Measurements from ENCODE around the gene NRDE2.
A peak's percentile ranks its signal among the peaks of the same experiment; 100 is the strongest.
"Not testable (repeated sequence)": the region's sequence is repeated elsewhere in the genome, so short reads cannot be mapped to it uniquely, and the experiment has no call there.

NRDE2 gene

GRCh38 chr14:90342327-90342726, 10.6 kb upstream of the NRDE2 start:
- DNase-seq = no peak

GRCh38 chr14:90341784-90342183, 10.0 kb upstream of the NRDE2 start:
- DNase-seq = no peak

- DNase-seq = not testable (repeated sequence)
These were observed 9.5 kb upstream of the NRDE2 start for GRCh38 chr14:90341232-90341631.

- no peak for DNase-seq
These were observed 5.2 kb upstream of the NRDE2 start for GRCh38 chr14:90336985-90337384.

- DNase-seq = no peak
These were observed 4.7 kb upstream of the NRDE2 start for GRCh38 chr14:90336401-90336800.

- DNase-seq = no peak
These were observed 487 bp upstream of the NRDE2 start for GRCh38 chr14:90332271-90332584.

GRCh38 chr14:90330203-90331196, 1.2 kb downstream of the NRDE2 start:
- DNase-seq = no peak

- no peak for DNase-seq
These were observed 9.8 kb downstream of the NRDE2 start for GRCh38 chr14:90321891-90322290.

GRCh38 chr14:90319634-90320541, 11.9 kb downstream of the NRDE2 start:
- DNase-seq = no peak

GRCh38 chr14:90319173-90319572, 12.6 kb downstream of the NRDE2 start:
- no peak for DNase-seq

- DNase-seq = no peak
These were observed 13.7 kb downstream of the NRDE2 start for GRCh38 chr14:90318016-90318415.

GRCh38 chr14:90317286-90317685, 14.5 kb downstream of the NRDE2 start:
- no peak for DNase-seq

- no peak for DNase-seq
These were observed 23.2 kb downstream of the NRDE2 start for GRCh38 chr14:90308561-90308960.

- DNase-seq = no peak
These were observed 26.6 kb downstream of the NRDE2 start for GRCh38 chr14:90305176-90305601.

GRCh38 chr14:90304502-90304901, 27.2 kb downstream of the NRDE2 start:
- no peak for DNase-seq

- no peak for DNase-seq
These were observed 28.3 kb downstream of the NRDE2 start for GRCh38 chr14:90303473-90303872.

- DNase-seq = no peak
These were observed 29.0 kb downstream of the NRDE2 start for GRCh38 chr14:90302529-90303303.

- DNase-seq = peak; percentile 41
These were observed 30.1 kb downstream of the NRDE2 start for GRCh38 chr14:90301668-90302090.

- no peak for DNase-seq
These were observed 30.6 kb downstream of the NRDE2 start for GRCh38 chr14:90301122-90301521.

- DNase-seq = no peak
These were observed 31.1 kb downstream of the NRDE2 start for GRCh38 chr14:90300611-90301047.

- DNase-seq = no peak
These were observed 32.3 kb downstream of the NRDE2 start for GRCh38 chr14:90299408-90299807.

- DNase-seq = no peak
These were observed 33.7 kb downstream of the NRDE2 start for GRCh38 chr14:90297876-90298629.

Measured in NCI-H187 treated with DMSO at 0.1 percent for 48 hours (cell line).